IMR-90 (cell line): ENCODE data around the gene BCL11A. TPM values are rescaled to one million over a fixed set of nuclear protein-coding genes. Genes with fewer than 3 reads are reported as not detected.

Experiments
- ATAC-seq: fragments of 200-7000 bp; cut with Tn5 transposase; 2 replicates; pipeline ENCODE4 v1.9.1; 2020; ENCODE audit warnings: low read depth, mild to moderate bottlenecking, moderate library complexity
- BruUV-seq: library from RNA; stranded (reverse); fragments of 400-500 nt; replicated peaks from 2 replicates; lab custom pipeline; 2021; lab: Mats Ljungman, UMichigan
- CTCF ChIA-PET: fragments of 300-600 bp; formaldehyde crosslinking; extraction: SDS; loops from one replicate; lab custom pipeline; 2021; ENCODE audit warnings: antibody characterized with exemption; lab: Yijun Ruan, JAX
- POLR2A ChIA-PET: fragments of 300-600 bp; sonication (Branson Sonifier 250); formaldehyde crosslinking; loops from one replicate; lab custom pipeline; 2022; ENCODE audit warnings: antibody characterized with exemption; ENCODE audit not compliant: unreplicated experiment; lab: Charles Lee
- DNase-seq: peaks from one replicate; pipeline ENCODE4 v3.0.0; 2013
- H2AFZ ChIP-seq: replicated peaks from 2 replicates; pipeline ENCODE3; 2013; ENCODE audit warnings: low read length, mild to moderate bottlenecking; ENCODE audit not compliant: poor library complexity
- H2AK5ac ChIP-seq: 2 replicates; pipeline ENCODE4 v1.6.1; 2013; ENCODE audit warnings: low read depth, low read length, inconsistent platforms
- H2AK9ac ChIP-seq: replicated peaks from 2 replicates; pipeline ENCODE3; 2013; ENCODE audit warnings: mild to moderate bottlenecking, low read depth, low read length, moderate library complexity; ENCODE audit not compliant: poor library complexity
- H2BK120ac ChIP-seq: 2 replicates; pipeline ENCODE4 v1.6.1; 2013; ENCODE audit warnings: low read depth, low read length, inconsistent platforms
- H2BK15ac ChIP-seq: 3 replicates; pipeline ENCODE4 v1.6.1; 2013; ENCODE audit warnings: low read depth, low read length, inconsistent platforms
- H2BK20ac ChIP-seq: 2 replicates; pipeline ENCODE4 v1.6.1; 2013; ENCODE audit warnings: low read depth, mild to moderate bottlenecking, inconsistent platforms, low read length, moderate library complexity
- H2BK5ac ChIP-seq: 2 replicates; pipeline ENCODE4 v1.6.1; 2013; ENCODE audit warnings: mild to moderate bottlenecking, low read depth, low read length, inconsistent platforms; ENCODE audit not compliant: poor library complexity, severe bottlenecking
- H3K14ac ChIP-seq: replicated peaks from 2 replicates; pipeline ENCODE4 v1.6.1; 2013; ENCODE audit warnings: low read depth, low read length, inconsistent platforms
- H3K18ac ChIP-seq: 2 replicates; pipeline ENCODE4 v1.6.1; 2013; ENCODE audit warnings: low read depth, low read length, control low read depth
- H3K23ac ChIP-seq: 2 replicates; pipeline ENCODE4 v1.6.1; 2013; ENCODE audit warnings: low read depth, low read length, inconsistent platforms
- H3K27ac ChIP-seq: 2 replicates; pipeline ENCODE4 v1.5.1; 2013; ENCODE audit warnings: mild to moderate bottlenecking, control low read depth, low read length; ENCODE audit not compliant: insufficient read depth
- H3K27me3 ChIP-seq: 2 replicates; pipeline ENCODE4 v1.6.1; 2013; ENCODE audit warnings: low read length; ENCODE audit not compliant: control insufficient read depth, insufficient read depth
- H3K36me3 ChIP-seq: 2 replicates; pipeline ENCODE4 v1.6.1; 2013; ENCODE audit warnings: low read length, mixed read lengths; ENCODE audit not compliant: control insufficient read depth, insufficient read depth
- H3K4ac ChIP-seq: 2 replicates; pipeline ENCODE4 v1.6.1; 2013; ENCODE audit warnings: low read depth, low read length, inconsistent platforms
- H3K4me1 ChIP-seq: 2 replicates; pipeline ENCODE4 v1.6.1; 2013; ENCODE audit warnings: low read length, mixed read lengths; ENCODE audit not compliant: control insufficient read depth, insufficient read depth
- H3K4me2 ChIP-seq: 2 replicates; pipeline ENCODE4 v1.6.1; 2013; ENCODE audit warnings: low read depth, mild to moderate bottlenecking, control low read depth, low read length, moderate library complexity
- H3K4me3 ChIP-seq: 2 replicates; pipeline ENCODE4 v1.5.1; 2013; ENCODE audit warnings: low read depth, mild to moderate bottlenecking, control low read depth, low read length, moderate library complexity; ENCODE audit not compliant: insufficient read depth
- H3K56ac ChIP-seq: 2 replicates; pipeline ENCODE4 v1.6.1; 2013; ENCODE audit warnings: low read length, inconsistent platforms; ENCODE audit not compliant: insufficient read depth; ENCODE audit errors: extremely low read depth
- H3K79me1 ChIP-seq, 2 experiments: 2 replicates each; pipeline ENCODE4 v1.6.1; 2013; ENCODE audit warnings: low read length in 2 of 2, inconsistent platforms in 1 of 2, low read depth in 1 of 2
- H3K9ac ChIP-seq: 2 replicates; pipeline ENCODE4 v1.6.1; 2013; ENCODE audit warnings: low read depth, low read length, control low read depth
- H3K9me1 ChIP-seq: 2 replicates; pipeline ENCODE4 v1.6.1; 2013; ENCODE audit warnings: low read length, inconsistent platforms; ENCODE audit not compliant: insufficient read depth
- H3K9me3 ChIP-seq: 2 replicates; pipeline ENCODE4 v1.6.1; 2013; ENCODE audit warnings: low read length; ENCODE audit not compliant: control insufficient read depth, insufficient read depth
- H4K20me1 ChIP-seq: 2 replicates; pipeline ENCODE4 v1.6.1; 2013; ENCODE audit warnings: low read length, inconsistent platforms; ENCODE audit not compliant: insufficient read depth
- H4K5ac ChIP-seq: 2 replicates; pipeline ENCODE4 v1.6.1; 2013; ENCODE audit warnings: mild to moderate bottlenecking, low read depth, low read length, control low read depth
- H4K8ac ChIP-seq, 2 experiments: 2 replicates each; pipeline ENCODE4 v1.6.1; 2013; ENCODE audit warnings: low read depth in 2 of 2, low read length in 2 of 2, control low read depth in 1 of 2, inconsistent platforms in 1 of 2
- H4K91ac ChIP-seq: 2 replicates; pipeline ENCODE4 v1.6.1; 2013; ENCODE audit warnings: low read depth, low read length, inconsistent platforms; ENCODE audit not compliant: insufficient read depth
- CEBPB ChIP-seq: IDR thresholded peaks from 2 replicates; pipeline ENCODE4 v1.6.1; 2012; ENCODE audit warnings: low read depth, low read length, improper control_type of control experiment
- CHD1 ChIP-seq: IDR thresholded peaks from 2 replicates; pipeline ENCODE4 v1.6.1; 2012; ENCODE audit warnings: low read depth, low read length, improper control_type of control experiment
- FOS ChIP-seq: fragments of 150-350 bp; IDR thresholded peaks from 2 replicates; pipeline ENCODE4 v1.6.1; 2016; ENCODE audit warnings: low read depth, low read length
- MAFK ChIP-seq: IDR thresholded peaks from 2 replicates; pipeline ENCODE4 v1.6.1; 2012; ENCODE audit warnings: low read depth, low read length, improper control_type of control experiment
- MXI1 ChIP-seq: IDR thresholded peaks from 2 replicates; pipeline ENCODE4 v1.6.1; 2012; ENCODE audit warnings: low read depth, mild to moderate bottlenecking, low read length, moderate library complexity, borderline replicate concordance
- POLR2A ChIP-seq: IDR thresholded peaks from 2 replicates; pipeline ENCODE4 v1.6.1; 2012; ENCODE audit warnings: mild to moderate bottlenecking, low read depth, low read length
- RAD21 ChIP-seq: IDR thresholded peaks from 2 replicates; pipeline ENCODE4 v1.6.1; 2012; ENCODE audit warnings: low read length, improper control_type of control experiment
- RCOR1 ChIP-seq: IDR thresholded peaks from 2 replicates; pipeline ENCODE4 v1.6.1; 2012; ENCODE audit warnings: mild to moderate bottlenecking, low read length, improper control_type of control experiment; ENCODE audit not compliant: insufficient replicate concordance
- RFX5 ChIP-seq: IDR thresholded peaks from 2 replicates; pipeline ENCODE4 v1.8.0; 2012; ENCODE audit warnings: low read depth, mild to moderate bottlenecking, low read length, moderate library complexity
- WGBS, 2 experiments: methylation state at CpG; one replicate each; pipeline versions ENCODE4 v1.1.5 to v1.1.7; 2013; ENCODE audit warnings: missing lambda C conversion rate in 2 of 2; ENCODE audit not compliant: insufficient read length in 1 of 2; ENCODE audit errors: extremely low coverage in 2 of 2; 5-methylcytosine and 5-hydroxymethylcytosine counted together
- dilution Hi-C: fragments of 300-500 bp; cut with HindIII; formaldehyde crosslinking; loops from one replicate; pipeline ENCODE4 v1.14.3; 2018; ENCODE audit warnings: low sequenced_read_pairs; ENCODE audit not compliant: unreplicated experiment
- in situ Hi-C: fragments of 300-500 bp; cut with MboI; formaldehyde crosslinking; loops from 3 replicates; pipeline ENCODE4 v1.14.3; 2019; ENCODE audit warnings: low sequenced_read_pairs, inconsistent platforms, mixed read lengths
- intact Hi-C: fragments of 100-400 bp; cut with micrococcal nuclease; formaldehyde crosslinking; loops from 2 replicates; pipeline ENCODE4 v1.10.0; 2022
- polyA plus RNA-seq, 3 experiments: library from polyadenylated mRNA; depleted of rRNA; stranded (reverse); fragments of >200 nt; gene quantifications; 2 replicates each; pipeline ENCODE4 v1.2.3, GENCODE V29; 2012; ENCODE audit warnings: low replicate concordance in 1 of 3
- total RNA-seq: library from RNA; depleted of rRNA; stranded (reverse); fragments of >200 nt; gene quantifications from 2 replicates; pipeline ENCODE4 v1.2.3, GENCODE V29; 2012

The BCL11A gene
- total and polyA plus RNA-seq, 2 of the 4 experiments (the other 2 are of a cell fraction), result 1.0 to 1.1 TPM

DNA sequence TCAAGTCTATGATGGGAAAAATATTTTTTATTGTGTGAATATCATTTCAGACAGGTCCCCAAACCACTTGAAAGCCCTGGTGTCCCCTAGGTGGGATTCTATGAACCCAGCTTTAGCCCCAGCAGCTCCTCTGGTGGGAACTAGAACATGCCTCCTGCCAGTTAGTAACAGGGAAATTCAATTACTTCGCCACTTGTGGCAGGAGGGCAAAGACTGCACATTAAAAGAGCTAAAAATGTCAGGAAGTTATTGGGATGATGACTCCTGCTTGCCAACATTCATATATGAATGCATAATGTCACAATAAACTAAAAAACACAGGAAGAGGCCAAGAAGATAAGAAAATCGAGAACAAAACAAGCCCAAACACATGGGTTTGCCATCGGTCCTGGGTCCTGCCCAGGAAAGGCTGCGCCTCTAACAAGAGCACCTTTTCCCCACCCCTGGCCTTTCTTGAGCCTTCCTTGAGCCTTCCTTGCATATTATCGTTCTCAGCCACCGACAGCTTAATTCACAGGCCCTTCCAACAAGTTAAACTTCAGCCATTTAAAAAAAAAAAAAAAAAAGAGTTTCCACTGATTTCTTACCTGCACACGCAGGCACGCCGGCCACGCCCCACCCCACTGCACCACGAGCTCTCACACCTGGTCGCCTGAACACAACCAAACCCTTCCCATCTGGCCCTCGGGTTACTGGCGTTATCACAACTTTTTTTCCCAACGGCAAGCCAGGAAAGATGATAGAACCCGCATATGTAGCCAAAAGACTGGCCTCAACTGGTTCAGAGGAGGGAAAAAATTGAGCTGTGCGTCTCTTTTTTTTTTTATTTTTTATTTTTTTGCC is 23.4 kb downstream of the BCL11A start:
- Histone ChIP-seq H2AFZ (no peak overlapping the region), H3K23ac (no peak overlapping the region), H4K20me1 (no peaks in the 10 kb centered on the region), H4K5ac (no peak overlapping the region), H3K18ac (no peak overlapping the region), H3K4ac (no peak overlapping the region), H3K9me1 (no peaks in the 10 kb centered on the region), H3K27me3 (peaks cover 11% of the 10 kb centered on the region), H2BK5ac (no peak overlapping the region), H2AK5ac (no peak overlapping the region), H3K9me3 (no peaks in the 10 kb centered on the region), H3K4me2 (no peak overlapping the region), H3K27ac (no peak overlapping the region), H2BK120ac (no peak overlapping the region), H4K8ac (no peak overlapping the region), H3K79me1 (no peaks in the 10 kb centered on the region), H2BK15ac (no peak overlapping the region), H3K14ac (no peak overlapping the region), H2BK20ac (no peak overlapping the region), H3K56ac (no peak overlapping the region), H3K36me3 (no peaks in the 10 kb centered on the region), H4K91ac (no peak overlapping the region), H3K4me3 (no peak overlapping the region), H3K4me1 (peaks cover 4% of the 10 kb centered on the region; the same call in 1 of the 2 replicates), H3K9ac (no peak overlapping the region), H2AK9ac (no peak overlapping the region)
- DNase-seq (no peak), ATAC-seq (no peak)
- ChIA-PET POLR2A (no interaction called here), CTCF (interaction anchor here (0.7 kb wide), 1 partner anchor 771 kb away, joined by 3 read pairs; no protein-coding TSS in a partner anchor)
- intact Hi-C loops, result no loop called here
- dilution Hi-C loops, result no loop called here
- WGBS, 2 experiments, result no CpG with 5 or more reads among the region's 17 CpGs
- TF ChIP-seq RFX5 (no peak), CEBPB (no peak), RAD21 (no peak), MAFK (no peak), RCOR1 (no peak), POLR2A (no peak), MXI1 (no peak), FOS (no peak), CHD1 (no peak)
- BruUV-seq, result no TSS peak
- in situ Hi-C loops, result no loop called here
